SK-N-SH (cell line): Measurements from ENCODE around the gene CD3D. TPM values are rescaled to one million over a fixed set of nuclear protein-coding genes. Genes with fewer than 3 reads are reported as not detected.

Source experiments
- CTCF ChIA-PET: fragments of 300-600, 350-600 bp; formaldehyde crosslinking; extraction: SDS; loops from one replicate; lab custom pipeline; 2021; lab: Yijun Ruan, JAX
- POLR2A ChIA-PET: fragments of 350-600 bp; sonication (Branson Sonifier 250); formaldehyde crosslinking; extraction: SDS; loops from one replicate; lab custom pipeline; 2020; ENCODE audit warnings: antibody characterized with exemption, inconsistent platforms; lab: Yijun Ruan, JAX
- DNase-seq: peaks from one replicate; pipeline ENCODE4 v3.0.0; 2012
- H2AFZ ChIP-seq: fragments of 200-600 bp; sonication (generic); 2 replicates; pipeline ENCODE4 v1.8.1; 2016; ENCODE audit warnings: antibody characterized with exemption, mild to moderate bottlenecking, low read depth
- H3F3A ChIP-seq: fragments of 200-600 bp; sonication (generic); replicated peaks from 2 replicates; pipeline ENCODE3; 2016; ENCODE audit warnings: antibody characterized with exemption, mild to moderate bottlenecking; ENCODE audit not compliant: insufficient read depth
- H3K27ac ChIP-seq, 2 experiments: fragments of 200-500 bp in 1 of 2; fragments of 200-600 bp in 1 of 2; sonication (Bioruptor generic) in 1 of 2; sonication (generic), shearing (Covaris generic) in 1 of 2; 2 replicates each; pipeline versions ENCODE4 v1.5.1 to v1.6.1; 2014 to 2016; ENCODE audit warnings: low read depth in 2 of 2, inconsistent platforms in 1 of 2, low read length in 1 of 2, mild to moderate bottlenecking in 1 of 2, mixed read lengths in 1 of 2
- H3K27me3 ChIP-seq: fragments of 200-600 bp; sonication (generic), shearing (Covaris generic); 2 replicates; pipeline ENCODE4 v1.6.1; 2016; ENCODE audit warnings: mixed run types; ENCODE audit not compliant: insufficient read depth
- H3K36me3 ChIP-seq, 2 experiments: fragments of 200-500 bp in 1 of 2; fragments of 200-600 bp in 1 of 2; sonication (Bioruptor generic) in 1 of 2; sonication (generic) in 1 of 2; replicated peaks in 1 of 2; 2 replicates each; pipeline versions ENCODE3 to v1.5.1; 2014 to 2016; ENCODE audit warnings: low read length in 1 of 2, mild to moderate bottlenecking in 1 of 2; ENCODE audit not compliant: insufficient read depth in 2 of 2, control insufficient read depth in 1 of 2
- H3K4me1 ChIP-seq, 2 experiments: fragments of 200-500 bp in 1 of 2; fragments of 200-600 bp in 1 of 2; sonication (Bioruptor generic) in 1 of 2; sonication (generic), shearing (Covaris generic) in 1 of 2; 2 replicates each; pipeline versions ENCODE4 v1.5.1 to v1.6.1; 2014 to 2016; ENCODE audit warnings: low read depth in 1 of 2, low read length in 1 of 2, mixed run types in 1 of 2; ENCODE audit not compliant: insufficient read depth in 2 of 2, control insufficient read depth in 1 of 2
- H3K4me2 ChIP-seq: fragments of 200-600 bp; sonication (generic), shearing (Covaris generic); 2 replicates; pipeline ENCODE4 v1.6.1; 2017; ENCODE audit warnings: mixed run types
- H3K4me3 ChIP-seq, 2 experiments: fragments of 200-500 bp in 1 of 2; fragments of 200-600 bp in 1 of 2; sonication (Bioruptor generic) in 1 of 2; sonication (generic), shearing (Covaris generic) in 1 of 2; 2 replicates each; pipeline versions ENCODE4 v1.5.1 to v1.8.1; 2014 to 2016; ENCODE audit warnings: low read depth in 2 of 2, inconsistent platforms in 1 of 2, low read length in 1 of 2, mild to moderate bottlenecking in 1 of 2, mixed read lengths in 1 of 2, moderate library complexity in 1 of 2
- H3K79me2 ChIP-seq: fragments of 200-600 bp; sonication (generic); 2 replicates; pipeline ENCODE4 v1.8.1; 2017; ENCODE audit warnings: mild to moderate bottlenecking; ENCODE audit not compliant: insufficient read depth
- H3K9ac ChIP-seq: fragments of 200-600 bp; sonication (generic); 2 replicates; pipeline ENCODE4 v1.6.1; 2017; ENCODE audit warnings: mixed run types
- H3K9me2 ChIP-seq: fragments of 200-600 bp; sonication (generic); 2 replicates; pipeline ENCODE4 v1.6.1; 2017; ENCODE audit warnings: mixed run types
- H3K9me3 ChIP-seq: fragments of 200-600 bp; sonication (generic); 2 replicates; pipeline ENCODE4 v1.6.1; 2017; ENCODE audit warnings: mixed run types, mild to moderate bottlenecking, moderate library complexity
- H4K20me1 ChIP-seq: fragments of 200-600 bp; sonication (generic); 2 replicates; pipeline ENCODE4 v1.6.1; 2017; ENCODE audit warnings: mild to moderate bottlenecking, mixed run types; ENCODE audit not compliant: insufficient read depth
- CTCF ChIP-seq: fragments of 200-600 bp; sonication (generic); IDR thresholded peaks from 2 replicates; pipeline ENCODE4 v1.6.1; 2017; ENCODE audit warnings: antibody characterized with exemption, mild to moderate bottlenecking, moderate library complexity
- EP300 ChIP-seq, 2 experiments: IDR thresholded peaks; 2 replicates each; pipeline versions ENCODE4 v1.4.0 to v1.6.1; 2012; ENCODE audit warnings: borderline replicate concordance in 1 of 2, low read depth in 1 of 2, low read length in 1 of 2
- FOSL2 ChIP-seq: IDR thresholded peaks from 2 replicates; pipeline ENCODE4 v1.4.0; 2012; ENCODE audit warnings: low read depth, mild to moderate bottlenecking, moderate library complexity, borderline replicate concordance
- JUND ChIP-seq: IDR thresholded peaks from 2 replicates; pipeline ENCODE4 v1.4.0; 2012
- NFIC ChIP-seq: IDR thresholded peaks from 2 replicates; pipeline ENCODE4 v1.4.0; 2012; ENCODE audit warnings: borderline replicate concordance
- NRF1 ChIP-seq: IDR thresholded peaks from 2 replicates; pipeline ENCODE4 v1.6.1; 2012; ENCODE audit warnings: low read depth, mild to moderate bottlenecking, low read length
- RCOR1 ChIP-seq: fragments of 150-350 bp; IDR thresholded peaks from 2 replicates; pipeline ENCODE4 v1.6.1; 2017; ENCODE audit warnings: antibody characterized with exemption, low read length
- RFX5 ChIP-seq: IDR thresholded peaks from 2 replicates; pipeline ENCODE4 v1.6.1; 2012; ENCODE audit warnings: mild to moderate bottlenecking, improper control_type of control experiment, low read length
- RXRA ChIP-seq: IDR thresholded peaks from 2 replicates; pipeline ENCODE4 v1.4.0; 2012; ENCODE audit warnings: low read depth, mild to moderate bottlenecking, borderline replicate concordance
- SIN3A ChIP-seq: IDR thresholded peaks from 2 replicates; pipeline ENCODE4 v1.6.1; 2012; ENCODE audit warnings: low read depth, mild to moderate bottlenecking, low read length, moderate library complexity, borderline replicate concordance
- TAF1 ChIP-seq: IDR thresholded peaks from 2 replicates; pipeline ENCODE4 v1.6.1; 2012; ENCODE audit warnings: low read depth, mild to moderate bottlenecking, low read length, moderate library complexity, borderline replicate concordance
- TEAD4 ChIP-seq: IDR thresholded peaks from 2 replicates; pipeline ENCODE4 v1.4.0; 2012; ENCODE audit warnings: mild to moderate bottlenecking, borderline replicate concordance; ENCODE audit not compliant: insufficient read depth
- USF1 ChIP-seq: IDR thresholded peaks from 2 replicates; pipeline ENCODE4 v1.4.0; 2012; ENCODE audit warnings: low read depth, borderline replicate concordance
- YY1 ChIP-seq: IDR thresholded peaks from 2 replicates; pipeline ENCODE4 v1.4.0; 2012; ENCODE audit warnings: low read depth, mild to moderate bottlenecking
- ZBTB33 ChIP-seq: IDR thresholded peaks from 2 replicates; pipeline ENCODE4 v1.4.0; 2012; ENCODE audit warnings: low read depth, borderline replicate concordance
- WGBS: methylation state at CpG from one replicate; pipeline ENCODE4 v1.1.6; 2017; ENCODE audit warnings: low lambda C conversion rate; 5-methylcytosine and 5-hydroxymethylcytosine counted together
- polyA plus RNA-seq, 3 experiments: library from polyadenylated mRNA; depleted of rRNA; stranded (reverse); fragments of >200 nt; gene quantifications; 2 replicates each; pipeline ENCODE4 v1.2.3, GENCODE V29; 2012
- TF ChIP-seq, protein P1 (sequence below): fragments of 150-350 bp; IDR thresholded peaks from 2 replicates; pipeline ENCODE4 v1.6.1; 2017; ENCODE audit warnings: antibody characterized with exemption, low read length, low read depth, borderline replicate concordance
- TF ChIP-seq, protein P2 (sequence below): IDR thresholded peaks from 2 replicates; pipeline ENCODE4; 2012

The CD3D gene
- polyA plus RNA-seq, 1 of the 3 experiments (the other 2 are of a cell fraction): 0.44 TPM

DNA sequence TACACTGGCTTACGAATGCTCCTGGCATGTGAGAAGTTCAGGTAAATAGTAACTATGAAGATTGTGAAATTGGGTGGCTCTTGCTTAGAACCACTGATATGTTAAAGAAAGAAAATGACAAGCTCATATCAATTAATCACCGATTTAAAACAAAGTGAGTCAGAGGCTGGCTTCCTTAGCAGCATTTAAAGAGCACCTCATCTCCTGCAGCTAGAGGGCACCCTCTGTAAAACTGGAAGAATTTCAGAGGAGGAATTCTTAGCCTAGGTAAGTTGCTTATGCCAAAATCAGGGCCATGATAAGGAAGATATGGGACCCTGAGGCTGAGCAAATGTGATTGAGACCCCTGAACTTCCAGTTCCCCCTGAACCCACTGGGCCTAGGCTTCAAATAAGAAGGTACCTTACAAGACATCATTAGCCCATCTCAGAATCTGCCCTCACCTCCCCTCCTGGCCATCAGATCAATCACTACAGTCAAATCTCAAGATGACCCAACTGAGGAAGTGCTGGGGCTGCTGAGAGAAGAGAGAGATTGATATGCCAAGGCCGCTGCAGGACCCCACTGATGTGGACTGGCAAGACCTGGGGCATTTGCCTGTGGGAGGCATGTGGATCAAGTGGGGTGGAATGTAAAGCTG, 46.6 kb downstream of the CD3D start:
- Histone ChIP-seq H3K4me1 (no peaks in the 10 kb centered on the region), H3K9ac (no peak overlapping the region), H3K4me3 (no peak overlapping the region; a peak in 1 of 4 replicates), H3K36me3 (no peaks in the 10 kb centered on the region), H3K27me3 (no peaks in the 10 kb centered on the region; the same call in 1 of the 2 replicates), H3K27ac (no peak overlapping the region), H3K79me2 (no peaks in the 10 kb centered on the region), H3F3A (no peaks in the 10 kb centered on the region), H3K9me3 (no peaks in the 10 kb centered on the region), H2AFZ (no peak overlapping the region), H3K4me2 (no peak overlapping the region), H4K20me1 (no peaks in the 10 kb centered on the region), H3K9me2 (no peaks in the 10 kb centered on the region)
- ChIA-PET POLR2A (no interaction called here), CTCF (interaction anchor here (0.6 to 1.4 kb wide), 5 partner anchors 20 to 124 kb away, joined by 3 to 4 read pairs (median 3); no protein-coding TSS in a partner anchor)
- WGBS: 13% methylated on average over 3 of the region's 3 CpGs
- DNase-seq: no peak
- TF ChIP-seq RFX5: no peak
- TF ChIP-seq CTCF: peak; percentile 45

DNA sequence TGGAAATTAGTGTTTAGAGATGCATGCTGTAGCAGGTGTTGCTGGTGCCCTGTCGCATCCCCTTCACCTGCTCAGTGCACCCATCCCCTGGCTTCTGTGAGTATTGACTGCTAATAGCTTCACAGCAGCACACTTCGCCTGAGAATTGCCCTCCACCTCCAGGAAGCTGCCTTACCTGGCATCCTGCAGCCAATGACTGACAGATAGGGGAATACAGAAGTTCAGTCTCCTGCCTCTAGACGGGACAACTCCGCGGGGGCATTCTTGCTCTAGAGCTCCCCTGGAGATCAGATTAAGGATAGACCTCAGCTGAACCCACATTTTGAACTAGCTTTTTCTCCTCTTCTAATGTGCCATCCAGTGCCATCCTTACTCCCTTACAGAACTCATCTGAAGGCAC, 47.3 kb downstream of the CD3D start:
- CTCF ChIA-PET: interaction anchor here (0.8 to 1.6 kb wide), 6 partner anchors 9 to 123 kb away, joined by 3 to 4 read pairs (median 4); partner anchors contain the start of gene CD3E
- Histone ChIP-seq H3K79me2 (no peaks in the 10 kb centered on the region), H3K4me1 (no peaks in the 10 kb centered on the region), H3F3A (no peaks in the 10 kb centered on the region), H2AFZ (no peak overlapping the region), H3K27me3 (no peaks in the 10 kb centered on the region; the same call in 1 of the 2 replicates), H3K4me2 (no peak overlapping the region), H4K20me1 (no peaks in the 10 kb centered on the region), H3K27ac (no peak overlapping the region), H3K9me3 (no peaks in the 10 kb centered on the region), H3K9ac (no peak overlapping the region), H3K36me3 (no peaks in the 10 kb centered on the region), H3K9me2 (no peaks in the 10 kb centered on the region), H3K4me3 (no peak overlapping the region)
- WGBS: 51% methylated on average over 5 of the region's 5 CpGs
- POLR2A ChIA-PET: no interaction called here
- no peak for DNase-seq
- TF ChIP-seq ZBTB33 (no peak), USF1 (no peak), FOSL2 (no peak), SIN3A (no peak), CTCF (no peak; the same call in 1 of the 2 replicates), JUND (no peak), NRF1 (no peak), RXRA (no peak), NFIC (no peak), EP300 (IDR thresholded peaks at IDR 0.05; ENCODE audit: borderline replicate concordance in 1 of 2, low read depth in 1 of 2, low read length in 1 of 2) (no peak), RCOR1 (no peak), TEAD4 (no peak), TAF1 (no peak), YY1 (no peak)
- TF ChIP-seq, protein P1, sequence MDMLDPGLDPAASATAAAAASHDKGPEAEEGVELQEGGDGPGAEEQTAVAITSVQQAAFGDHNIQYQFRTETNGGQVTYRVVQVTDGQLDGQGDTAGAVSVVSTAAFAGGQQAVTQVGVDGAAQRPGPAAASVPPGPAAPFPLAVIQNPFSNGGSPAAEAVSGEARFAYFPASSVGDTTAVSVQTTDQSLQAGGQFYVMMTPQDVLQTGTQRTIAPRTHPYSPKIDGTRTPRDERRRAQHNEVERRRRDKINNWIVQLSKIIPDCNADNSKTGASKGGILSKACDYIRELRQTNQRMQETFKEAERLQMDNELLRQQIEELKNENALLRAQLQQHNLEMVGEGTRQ: no peak
- TF ChIP-seq, protein P2, sequence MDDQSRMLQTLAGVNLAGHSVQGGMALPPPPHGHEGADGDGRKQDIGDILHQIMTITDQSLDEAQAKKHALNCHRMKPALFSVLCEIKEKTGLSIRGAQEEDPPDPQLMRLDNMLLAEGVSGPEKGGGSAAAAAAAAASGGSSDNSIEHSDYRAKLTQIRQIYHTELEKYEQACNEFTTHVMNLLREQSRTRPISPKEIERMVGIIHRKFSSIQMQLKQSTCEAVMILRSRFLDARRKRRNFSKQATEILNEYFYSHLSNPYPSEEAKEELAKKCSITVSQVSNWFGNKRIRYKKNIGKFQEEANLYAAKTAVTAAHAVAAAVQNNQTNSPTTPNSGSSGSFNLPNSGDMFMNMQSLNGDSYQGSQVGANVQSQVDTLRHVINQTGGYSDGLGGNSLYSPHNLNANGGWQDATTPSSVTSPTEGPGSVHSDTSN: no peak
